HG03378 (cell line): ENCODE measurements around the gene NOP16.

ENCODE experiments used
- ATAC-seq: cut with Tn5 transposase; IDR thresholded peaks from one replicate; pipeline ENCODE4 v1.9.1; 2021; ENCODE audit warnings: mild to moderate bottlenecking, moderate library complexity; ENCODE audit not compliant: unreplicated experiment

Gene NOP16

GRCh38 chr5:176388444-176389134, at the start of gene NOP16, which contains the start of gene HIGD2A:
TSS of gene NOP16 (minus strand) at chr5:176388598. CDS start at chr5:176388539, 59 bp downstream.
TSS of gene HIGD2A (plus strand) at chr5:176388751. CDS start at chr5:176388820, 69 bp downstream.
- peak; percentile 74 for ATAC-seq

GRCh38 chr5:176436656-176437055, 48.3 kb upstream of the NOP16 start:
- ATAC-seq: no peak

GRCh38 chr5:176432707-176433106, 44.3 kb upstream of the NOP16 start:
- no peak for ATAC-seq

GRCh38 chr5:176429972-176430371, 41.6 kb upstream of the NOP16 start:
- no peak for ATAC-seq

- no peak for ATAC-seq
These were observed 39.6 kb upstream of the NOP16 start for GRCh38 chr5:176427971-176428370.

- no peak for ATAC-seq
These were observed 38.5 kb upstream of the NOP16 start for GRCh38 chr5:176426876-176427275.

- ATAC-seq: no peak
These were observed 37.4 kb upstream of the NOP16 start for GRCh38 chr5:176425791-176426190.

GRCh38 chr5:176425138-176425537, 36.7 kb upstream of the NOP16 start:
- ATAC-seq: no peak

GRCh38 chr5:176424181-176424580, 35.8 kb upstream of the NOP16 start:
- ATAC-seq: no peak

- no peak for ATAC-seq
These were observed 32.7 kb upstream of the NOP16 start for GRCh38 chr5:176420972-176421544.

- ATAC-seq: no peak
These were observed 31.7 kb upstream of the NOP16 start for GRCh38 chr5:176420086-176420485.

- ATAC-seq: no peak
These were observed 29.9 kb upstream of the NOP16 start for GRCh38 chr5:176418251-176418650.

- no peak for ATAC-seq
These were observed 28.6 kb upstream of the NOP16 start for GRCh38 chr5:176416965-176417364.

- ATAC-seq: peak; percentile 51
These were observed 27.8 kb upstream of the NOP16 start, which contains the start of gene CLTB for GRCh38 chr5:176415952-176416924. TSS of gene CLTB (minus strand) at chr5:176416539. CDS start at chr5:176416363, 176 bp downstream.

GRCh38 chr5:176415240-176415951, 27.0 kb upstream of the NOP16 start:
- no peak for ATAC-seq

GRCh38 chr5:176414704-176415103, 26.3 kb upstream of the NOP16 start:
- no peak for ATAC-seq

- no peak for ATAC-seq
These were observed 25.4 kb upstream of the NOP16 start for GRCh38 chr5:176413709-176414191.

- ATAC-seq: no peak
These were observed 24.8 kb upstream of the NOP16 start for GRCh38 chr5:176413255-176413565.

- no peak for ATAC-seq
These were observed 24.3 kb upstream of the NOP16 start for GRCh38 chr5:176412517-176413254.
